ENCODE measurements around the gene AFDN.

The AFDN gene

GRCh38 chr6:167812088-167812487 is 14.6 kb upstream of the AFDN start:
- intact Hi-C loops (cut with DNase I) = no loop called here
- DNase-seq = no peak

- intact Hi-C loops (cut with DNase I) = no loop called here
Observed at GRCh38 chr6:167815296-167815980, 11.3 kb upstream of the AFDN start.

GRCh38 chr6:167817016-167817415 is 9.7 kb upstream of the AFDN start:
- DNase-seq = peak in 1 of 10 donors; percentile 5
- intact Hi-C loops (cut with DNase I) = no loop called here

More at GRCh38 chr6:167815296-167815980, 11.3 kb upstream of the AFDN start:
- peak in 2 of 10 donors; percentile 51 to 59 for DNase-seq

- intact Hi-C loops (cut with DNase I) = no loop called here
- DNase-seq = no peak
Observed at GRCh38 chr6:167817729-167818128, 9.0 kb upstream of the AFDN start.

DNA sequence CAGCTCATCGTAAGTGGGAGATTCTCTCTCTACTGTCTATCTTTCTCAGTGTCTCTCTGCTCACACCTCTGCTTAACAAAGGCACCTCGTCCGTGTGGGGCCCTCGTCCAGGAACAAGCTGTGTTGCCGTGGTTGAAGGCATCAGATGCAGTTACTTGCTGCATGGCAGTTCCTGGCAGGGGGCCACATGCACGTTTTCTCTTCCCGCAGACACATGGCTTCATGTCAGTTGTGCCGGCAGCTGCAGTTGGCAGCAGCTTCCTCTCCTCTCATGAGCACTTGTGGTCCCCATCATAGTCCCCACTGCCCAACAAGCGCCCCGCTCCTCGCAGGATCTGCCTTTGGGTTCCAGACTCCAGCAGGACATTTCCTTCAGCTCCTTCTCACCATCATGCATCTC is 7.1 kb upstream of the AFDN start:
- intact Hi-C loops (cut with DNase I) = no loop called here

DNA sequence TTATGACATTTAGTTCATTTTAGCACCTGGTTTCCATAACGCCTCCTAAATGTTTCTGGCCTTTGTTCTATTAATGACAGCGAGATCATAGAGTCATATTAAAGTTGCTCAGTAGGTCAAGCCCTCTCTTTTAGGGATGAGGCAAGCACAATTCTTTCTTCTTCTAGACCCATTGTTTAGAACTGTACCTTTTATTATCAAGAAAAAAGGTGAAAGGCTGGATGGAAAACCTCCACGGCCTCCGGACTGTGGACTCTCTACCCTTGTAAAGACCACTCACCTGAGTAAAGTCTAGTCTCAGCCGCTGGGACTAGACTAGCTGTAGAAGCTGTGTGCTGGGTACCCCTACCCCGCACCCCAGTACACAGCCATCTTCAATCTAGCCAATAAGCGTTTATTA is 6.0 kb upstream of the AFDN start:
- intact Hi-C loops (cut with DNase I) = loop anchor here (10.0 kb wide), 1 partner anchor 84 kb away; no protein-coding TSS in a partner anchor
- no peak for DNase-seq

More for the DNA sequence above, 7.1 kb upstream of the AFDN start:
- peak in 2 of 10 donors; percentile 79 to 86 for DNase-seq

- intact Hi-C loops (cut with DNase I) = loop anchor here (5.0 to 10.0 kb wide), 3 partner anchors 62 to 142 kb away; no protein-coding TSS in a partner anchor
- DNase-seq = peak in 8 of 10 donors; percentile 31 to 91 (median 53)
Observed at GRCh38 chr6:167824591-167825331, 1.9 kb upstream of the AFDN start.

DNA sequence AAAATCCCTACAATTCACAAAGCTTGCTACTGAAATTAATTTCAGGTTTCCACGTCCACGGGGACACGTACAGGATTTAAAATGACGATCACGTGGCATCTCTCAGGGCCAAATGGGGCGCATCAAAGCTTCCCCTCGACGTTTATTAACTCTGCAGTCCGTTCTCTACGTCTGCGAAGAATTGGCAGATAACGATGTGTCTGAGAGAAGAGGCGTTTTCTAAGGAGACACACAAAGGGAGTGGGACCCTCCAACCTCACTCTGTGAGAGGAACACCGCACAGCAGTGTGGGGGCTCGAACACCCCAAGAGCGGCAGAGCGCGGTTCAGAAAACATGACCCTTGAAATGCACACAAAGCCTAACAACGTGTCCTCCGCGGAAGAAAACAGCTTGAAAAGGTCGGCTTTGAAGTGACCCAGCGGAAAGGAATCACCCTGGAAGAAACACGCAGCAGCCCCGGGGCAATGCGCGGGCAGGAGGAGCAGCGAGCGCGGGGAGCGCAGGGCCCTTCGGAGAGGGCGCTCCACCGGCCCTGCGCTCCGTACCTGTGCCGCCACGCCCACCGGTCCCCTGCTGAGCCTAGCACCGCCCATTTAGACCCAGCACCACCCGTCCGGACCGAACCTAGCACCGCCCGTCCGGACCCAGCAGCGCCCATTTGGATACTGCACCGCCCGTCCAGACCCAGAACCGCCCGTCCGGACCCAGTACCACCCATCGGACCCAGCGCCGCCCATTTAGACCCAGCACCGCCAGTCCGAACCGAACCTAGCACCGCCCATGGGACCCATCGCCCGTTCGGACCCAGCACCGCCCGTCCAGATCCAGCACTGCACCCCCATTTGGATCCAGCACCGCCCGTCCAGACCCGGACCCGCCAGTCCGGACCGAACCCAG is 1.1 kb upstream of the AFDN start:
- peak in 3 of 10 donors; percentile 37 to 87 (median 72) for DNase-seq
- intact Hi-C loops (cut with DNase I) = loop anchor here (5.0 to 10.0 kb wide), 3 partner anchors 63 to 143 kb away; no protein-coding TSS in a partner anchor

GRCh38 chr6:167826230-167826895 is 348 bp upstream of the AFDN start:
- peak; percentile 64 to 96 (median 76) for DNase-seq
- intact Hi-C loops (cut with DNase I) = loop anchor here (5.0 to 10.0 kb wide), 3 partner anchors 64 to 144 kb away; no protein-coding TSS in a partner anchor

GRCh38 chr6:167827583-167828324 is 1.0 kb downstream of the AFDN start:
- intact Hi-C loops (cut with DNase I) = loop anchor here (5.0 to 10.0 kb wide), 3 partner anchors 65 to 145 kb away; no protein-coding TSS in a partner anchor
- peak in 8 of 10 donors; percentile 24 to 88 (median 57) for DNase-seq

DNA sequence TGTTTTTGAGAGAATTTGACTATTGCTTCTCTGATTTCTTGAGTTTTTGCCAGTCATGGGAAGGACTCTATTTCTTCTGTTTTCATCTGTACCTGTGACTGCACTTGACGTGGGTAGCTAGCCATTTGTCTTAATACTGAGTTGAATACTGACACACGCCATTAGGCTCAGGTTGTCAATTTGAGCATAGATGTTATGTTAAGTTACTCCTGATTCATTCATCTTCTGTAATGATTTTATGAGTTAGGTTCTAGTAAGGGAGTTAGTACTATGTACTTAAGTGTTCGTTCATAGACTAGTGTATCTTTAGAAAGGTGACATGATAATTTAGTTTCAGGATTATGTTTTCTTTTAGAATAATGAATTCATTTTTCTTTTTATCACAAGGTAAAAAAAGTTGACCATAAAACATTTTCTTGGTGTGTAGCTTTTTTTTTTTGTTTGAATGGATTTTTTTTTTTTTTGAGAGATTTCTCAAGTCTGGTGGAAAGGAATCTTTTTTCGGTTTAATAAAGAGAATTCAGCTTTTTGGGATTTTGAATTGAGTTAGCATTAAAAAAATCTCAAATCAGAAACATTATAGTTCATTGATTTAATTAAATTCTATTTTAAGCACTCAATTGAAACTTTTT is 1.7 kb downstream of the AFDN start:
- DNase-seq = no peak
- intact Hi-C loops (cut with DNase I) = loop anchor here (5.0 to 10.0 kb wide), 3 partner anchors 66 to 146 kb away; no protein-coding TSS in a partner anchor

- intact Hi-C loops (cut with DNase I) = loop anchor here (5.0 to 10.0 kb wide), 3 partner anchors 67 to 147 kb away; no protein-coding TSS in a partner anchor
- DNase-seq = no peak
Observed at GRCh38 chr6:167829513-167829912, 2.8 kb downstream of the AFDN start.

GRCh38 chr6:167831281-167831828 is 4.6 kb downstream of the AFDN start:
- no peak for DNase-seq
- intact Hi-C loops (cut with DNase I) = no loop called here

DNA sequence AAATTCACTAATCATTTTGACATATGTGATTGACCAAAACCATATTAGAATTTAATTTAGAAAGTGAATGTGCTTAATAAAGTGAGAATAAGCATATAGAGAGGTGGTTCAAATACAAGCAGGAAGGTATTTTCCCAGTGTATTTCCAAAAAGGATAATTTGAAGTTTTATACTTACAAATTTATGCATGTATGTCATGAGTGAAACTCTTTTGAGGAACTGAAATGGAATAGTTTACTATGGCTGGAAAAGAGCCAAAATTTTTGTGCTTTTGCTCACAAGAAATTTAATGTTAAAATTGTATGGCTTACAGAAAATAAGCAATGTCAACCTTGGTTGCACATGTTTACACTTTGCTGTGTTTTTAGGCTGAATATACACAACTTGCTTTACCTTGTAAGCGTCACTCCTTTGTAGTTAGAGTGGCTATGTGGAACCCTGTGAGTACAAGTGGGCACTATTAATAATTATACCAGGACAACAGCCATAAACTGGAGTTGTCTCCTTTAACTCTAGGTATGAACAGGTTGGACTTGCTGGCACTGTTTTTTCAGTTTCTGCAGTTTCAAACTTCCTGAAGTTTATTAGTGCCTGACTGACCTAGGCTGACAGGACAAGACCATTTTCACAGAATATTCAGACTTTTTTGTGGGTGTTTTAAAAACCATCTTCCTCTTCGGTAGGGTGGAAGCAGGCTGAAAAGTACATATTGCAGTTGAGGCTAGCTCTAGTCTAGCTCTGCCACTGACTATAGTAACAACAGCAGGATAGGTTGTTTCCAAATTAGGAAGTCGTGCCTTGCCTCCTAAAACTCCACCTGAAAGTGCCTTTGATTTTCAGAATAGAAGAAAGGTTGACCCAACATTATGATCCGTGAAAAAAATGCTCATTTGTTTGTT is 6.0 kb downstream of the AFDN start:
- intact Hi-C loops (cut with DNase I) = no loop called here
- DNase-seq = no peak

DNA sequence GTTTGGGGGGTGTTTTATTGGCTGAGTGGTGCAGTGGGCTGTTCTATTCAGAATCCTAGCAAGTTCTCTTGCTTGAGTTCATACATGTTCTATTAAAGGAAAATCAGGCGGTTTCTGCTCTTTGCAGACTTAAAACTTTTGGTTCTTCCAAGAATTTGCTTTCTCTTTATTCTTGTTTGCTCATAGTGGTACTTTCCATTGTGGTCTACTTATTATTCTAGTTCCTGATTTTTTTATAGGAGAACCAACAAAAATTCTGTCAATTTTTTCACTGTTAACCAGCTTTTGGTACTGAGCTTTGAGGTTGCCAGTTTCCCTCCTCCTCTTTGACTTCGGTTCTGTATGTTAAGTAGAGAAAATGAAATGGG is 6.7 kb downstream of the AFDN start:
- DNase-seq = no peak
- intact Hi-C loops (cut with DNase I) = no loop called here

DNA sequence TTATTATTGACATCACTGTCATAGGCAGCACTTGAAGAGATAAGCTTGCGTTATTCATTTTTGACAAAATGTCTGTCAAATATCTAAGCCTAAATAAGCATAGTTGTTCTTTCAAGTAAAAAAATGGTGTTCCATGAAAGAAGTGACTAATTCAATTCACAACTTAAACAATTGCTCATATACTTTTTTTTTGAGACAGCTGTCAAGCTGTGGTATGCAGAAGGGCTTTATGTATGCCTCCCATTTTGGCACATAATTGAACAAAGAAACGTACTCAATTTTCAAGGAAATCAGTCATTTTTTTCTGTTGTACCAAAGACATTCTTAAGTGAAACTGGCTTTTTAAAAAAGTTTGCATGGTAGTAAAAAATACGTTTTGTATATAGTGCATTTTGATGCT is 8.5 kb downstream of the AFDN start:
- DNase-seq = no peak
- intact Hi-C loops (cut with DNase I) = no loop called here

DNA sequence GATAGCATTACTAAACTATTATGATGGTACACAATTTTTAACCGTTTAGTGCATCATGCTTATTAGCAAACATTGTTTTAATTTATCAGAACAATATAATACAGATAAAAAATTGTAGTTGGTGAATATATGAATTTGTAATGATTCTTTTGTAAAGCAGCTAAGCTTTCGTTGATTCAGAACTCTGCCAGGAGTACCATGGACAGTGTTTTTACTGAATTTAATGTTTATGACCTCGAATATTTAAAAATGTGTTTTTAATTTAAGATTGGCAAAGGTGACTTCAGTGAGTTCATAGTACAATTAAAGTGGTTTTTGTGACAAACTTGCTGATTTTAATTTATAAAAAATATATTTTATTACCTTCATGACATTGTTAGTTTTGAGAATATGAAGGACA is 10.0 kb downstream of the AFDN start:
- DNase-seq = no peak
- intact Hi-C loops (cut with DNase I) = no loop called here

All from posterior cingulate gyrus (tissue), 11 donors.